IPS-18c (cell line): ENCODE data around the gene SEC61B.

ENCODE experiments used
- H3K4me3 ChIP-seq: 2 replicates; pipeline ENCODE4 v1.7.0; 2013; ENCODE audit warnings: low read depth, mild to moderate bottlenecking, low read length, moderate library complexity; ENCODE audit not compliant: insufficient read depth
- H3K9me3 ChIP-seq: one replicate; pipeline ENCODE4 v1.6.1; 2013; ENCODE audit warnings: mild to moderate bottlenecking, low read length, moderate library complexity; ENCODE audit not compliant: control insufficient read depth, insufficient read depth

SEC61B gene

DNA sequence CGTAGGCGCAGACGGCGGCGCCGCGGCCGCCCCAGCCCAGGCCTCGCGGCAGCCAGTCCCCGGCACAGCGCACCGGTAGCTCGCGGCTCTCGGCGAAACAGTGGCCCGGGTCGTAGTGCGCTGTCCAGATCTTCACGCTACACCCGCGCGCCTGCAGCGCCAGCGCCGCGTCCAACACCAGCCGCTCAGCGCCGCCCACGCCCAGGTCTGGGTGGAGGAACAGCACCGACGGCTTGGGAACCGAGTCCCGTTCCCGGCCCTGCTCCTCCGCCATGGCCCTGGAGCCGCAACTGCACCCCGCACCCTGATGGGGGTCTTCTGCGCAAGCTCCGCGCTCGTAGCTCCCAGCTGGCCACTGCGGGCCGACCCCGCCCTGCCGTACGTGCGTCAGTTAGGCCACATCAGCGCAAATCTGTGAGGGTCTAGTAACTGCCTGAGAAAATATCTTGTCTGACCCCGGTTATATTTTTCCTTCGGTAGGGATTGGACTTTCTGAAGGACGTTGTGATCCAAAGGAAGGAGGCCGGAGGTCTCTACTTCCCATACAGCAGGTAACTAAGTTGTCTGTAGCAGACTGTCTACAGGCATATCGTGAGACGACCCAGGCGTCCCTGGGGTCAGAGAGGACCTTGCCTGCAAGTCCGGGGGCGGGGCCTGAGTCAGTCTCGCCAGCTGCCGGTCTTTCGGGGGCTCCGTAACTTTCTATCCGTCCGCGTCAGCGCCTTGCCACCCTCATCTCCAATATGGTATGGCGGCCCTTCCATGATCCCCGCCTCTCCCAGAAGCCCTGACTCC, at the start of gene SEC61B, which contains the start of gene ALG2:
TSS of gene SEC61B (plus strand) at position 662 of the 795 bp plus-strand sequence. CDS start at position 744, 82 bp downstream.
TSS of gene ALG2 (minus strand) at position 322 of the 795 bp plus-strand sequence. CDS start at position 274, 48 bp downstream.
- Histone ChIP-seq H3K9me3 (no peaks in the 10 kb centered on the region), H3K4me3 (peak within 1 kb of the TSS; percentile 93)

- H3K4me3 ChIP-seq: no peak overlapping the region
- H3K9me3 ChIP-seq: no peaks in the 10 kb centered on the region
Measured at GRCh38 chr9:99173570-99174504, 48.2 kb upstream of the SEC61B start.

- Histone ChIP-seq H3K4me3 (no peak overlapping the region), H3K9me3 (no peaks in the 10 kb centered on the region)
Measured at GRCh38 chr9:99176527-99177013, 45.5 kb upstream of the SEC61B start.

- H3K9me3 ChIP-seq: no peaks in the 10 kb centered on the region
Measured at GRCh38 chr9:99177576-99178366, 44.3 kb upstream of the SEC61B start.

DNA sequence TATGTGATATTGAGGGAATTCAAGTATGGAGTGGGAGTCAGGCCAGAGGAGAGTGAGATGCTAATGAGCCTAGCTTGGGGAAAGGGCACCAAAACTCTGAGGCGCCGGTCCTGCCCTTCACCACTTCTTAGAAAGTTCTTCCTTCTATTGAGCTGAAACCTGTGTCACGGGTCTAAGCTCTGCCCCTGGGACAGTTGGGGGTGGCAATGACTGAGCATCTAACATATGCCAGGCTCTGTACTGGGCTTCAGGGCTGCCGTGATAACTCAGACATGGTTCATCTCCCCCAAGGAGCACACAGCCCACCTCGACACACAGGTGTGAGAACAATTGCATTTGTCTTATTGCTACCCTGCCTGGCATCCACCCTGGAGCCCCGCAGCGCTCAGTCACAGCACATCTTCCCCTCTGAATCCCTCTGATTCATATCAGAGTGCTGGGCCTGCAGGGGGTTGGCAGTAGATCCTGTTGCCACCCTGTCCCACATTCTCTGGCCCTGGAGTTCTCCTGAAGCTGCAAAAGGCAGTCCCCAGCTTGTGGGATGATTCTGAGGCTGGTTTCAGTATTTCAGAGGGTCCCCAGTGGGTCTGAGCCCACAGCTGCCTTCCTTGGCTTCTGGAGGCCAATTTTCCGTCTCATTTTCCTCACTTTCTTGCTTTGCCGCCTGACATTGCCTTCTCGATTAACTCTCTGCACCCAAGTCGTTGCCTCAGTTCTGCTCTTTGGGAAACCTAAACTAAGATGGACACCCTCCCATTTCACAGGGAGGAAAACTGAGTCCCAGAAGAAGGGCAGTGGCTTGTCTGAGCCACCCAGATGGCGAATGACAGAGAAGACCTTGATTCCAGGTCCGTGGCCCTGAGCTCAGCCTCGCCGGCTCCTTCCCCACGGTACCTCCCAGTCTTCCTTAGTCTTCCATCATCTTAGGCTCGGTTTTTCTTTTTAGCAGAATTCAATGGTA, 42.9 kb upstream of the SEC61B start:
- H3K9me3 ChIP-seq: no peaks in the 10 kb centered on the region
- H3K4me3 ChIP-seq: no peak overlapping the region

More at GRCh38 chr9:99177576-99178366, 44.3 kb upstream of the SEC61B start:
- no peak overlapping the region for H3K4me3 ChIP-seq

- H3K9me3 ChIP-seq: no peaks in the 10 kb centered on the region
- no peak overlapping the region for H3K4me3 ChIP-seq
Measured at GRCh38 chr9:99180199-99180598, 41.9 kb upstream of the SEC61B start.

- H3K4me3 ChIP-seq: no peak overlapping the region
- H3K9me3 ChIP-seq: no peaks in the 10 kb centered on the region
Measured at GRCh38 chr9:99180662-99181061, 41.4 kb upstream of the SEC61B start.

- H3K4me3 ChIP-seq: no peak overlapping the region
- H3K9me3 ChIP-seq: no peaks in the 10 kb centered on the region
Measured at GRCh38 chr9:99181206-99181605, 40.9 kb upstream of the SEC61B start.

- Histone ChIP-seq H3K9me3 (no peaks in the 10 kb centered on the region), H3K4me3 (no peak overlapping the region)
Measured at GRCh38 chr9:99181621-99182020, 40.5 kb upstream of the SEC61B start.

GRCh38 chr9:99182356-99182755, 39.7 kb upstream of the SEC61B start:
- Histone ChIP-seq H3K4me3 (no peak overlapping the region), H3K9me3 (no peaks in the 10 kb centered on the region)

DNA sequence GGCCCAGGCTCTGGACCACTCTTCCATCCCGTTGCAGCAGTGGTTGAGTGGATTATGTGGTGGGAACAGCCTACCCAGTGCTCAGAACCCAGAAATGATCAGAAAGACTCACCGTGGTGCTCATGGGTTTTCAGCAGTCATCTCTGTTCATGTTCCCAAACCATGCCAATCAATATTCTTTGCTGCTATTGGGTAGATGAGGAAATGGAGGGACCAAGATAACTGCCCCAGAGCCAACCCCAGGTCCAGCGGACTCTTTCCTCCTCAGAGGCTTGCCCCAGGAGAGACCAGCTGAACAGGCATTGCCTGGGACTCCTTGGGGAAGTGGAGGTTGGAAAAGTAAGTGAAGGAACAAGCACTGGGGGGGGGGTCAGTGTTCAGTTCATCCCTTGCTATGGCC, 38.5 kb upstream of the SEC61B start:
- Histone ChIP-seq H3K9me3 (no peaks in the 10 kb centered on the region), H3K4me3 (no peak overlapping the region)

DNA sequence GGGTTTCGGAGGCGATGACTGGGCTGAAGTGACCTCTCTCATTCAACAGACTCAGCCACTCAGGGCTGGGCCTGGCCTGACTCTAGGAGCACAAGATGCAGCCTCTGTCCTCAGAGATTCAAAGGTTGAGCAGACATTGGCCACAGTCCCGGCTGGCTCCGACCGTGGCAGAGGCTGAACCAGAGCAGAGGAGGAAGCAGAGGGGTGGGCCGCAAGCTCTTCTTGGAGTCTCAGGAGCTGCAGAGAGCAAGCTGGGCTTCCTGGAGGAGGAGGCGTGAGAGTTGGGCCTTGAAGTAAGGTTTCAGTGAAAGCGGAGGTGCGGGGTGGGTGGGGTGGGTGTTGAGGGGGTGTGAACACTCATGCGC, 38.0 kb upstream of the SEC61B start:
- no peak overlapping the region for H3K4me3 ChIP-seq
- no peaks in the 10 kb centered on the region for H3K9me3 ChIP-seq

DNA sequence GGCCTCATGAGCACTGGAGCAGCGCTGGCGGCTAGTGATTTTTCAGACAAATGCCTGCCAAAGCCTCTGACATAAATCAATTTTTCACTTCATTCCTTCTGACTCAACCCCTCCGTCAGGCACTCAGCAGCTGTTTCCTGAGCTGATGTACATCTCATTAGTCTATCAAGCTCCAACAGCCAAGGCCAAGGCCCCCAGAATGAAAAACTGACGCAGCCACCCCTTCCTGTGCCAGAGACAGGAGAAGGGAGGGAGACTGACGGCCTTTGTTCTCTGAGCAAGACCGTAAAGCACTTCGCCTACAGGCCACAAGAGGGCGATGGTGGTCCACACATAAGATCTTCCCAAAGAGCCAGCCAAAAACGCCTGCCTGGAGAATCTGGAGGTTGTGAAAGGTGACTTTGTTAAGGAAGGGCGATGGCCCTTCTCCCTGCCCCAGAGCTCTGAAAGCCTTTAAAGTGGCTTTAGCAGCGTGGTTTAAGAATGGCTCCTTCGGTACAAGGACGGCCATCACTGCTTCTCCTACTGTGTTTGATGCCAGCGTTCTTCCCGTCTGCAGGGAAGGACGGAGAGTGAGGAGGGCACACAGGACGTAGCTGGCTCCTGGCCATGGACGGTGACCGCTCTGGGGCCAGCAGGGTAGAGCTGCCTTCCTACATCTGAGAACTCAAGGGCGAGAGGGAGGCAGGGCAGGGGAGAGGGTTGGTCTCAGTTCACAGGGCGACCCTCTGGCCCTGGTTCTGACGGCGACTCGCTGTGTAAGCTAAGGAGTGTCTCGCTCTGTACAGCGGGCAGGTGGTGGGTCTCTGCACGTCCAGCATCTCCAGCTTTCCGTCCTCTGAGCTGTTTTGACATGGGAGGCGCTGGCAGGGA, 37.4 kb upstream of the SEC61B start:
- Histone ChIP-seq H3K9me3 (no peaks in the 10 kb centered on the region), H3K4me3 (no peak overlapping the region)

DNA sequence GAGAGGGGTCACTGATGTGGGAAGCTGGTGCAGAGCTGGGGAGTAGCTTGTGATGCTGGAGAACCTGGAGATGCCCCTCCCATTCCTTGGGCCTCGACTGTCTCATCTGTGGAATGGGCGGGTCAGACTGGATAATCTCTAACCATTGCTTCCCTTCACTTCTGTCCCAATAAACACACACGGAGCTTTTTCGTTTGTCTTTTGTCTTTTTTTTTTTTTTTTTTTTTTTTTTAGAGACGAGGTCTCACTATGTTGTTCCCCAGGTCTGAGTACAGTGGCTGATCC, 36.8 kb upstream of the SEC61B start:
- H3K9me3 ChIP-seq: no peaks in the 10 kb centered on the region
- no peak overlapping the region for H3K4me3 ChIP-seq

GRCh38 chr9:99185934-99186333, 36.1 kb upstream of the SEC61B start:
- no peaks in the 10 kb centered on the region for H3K9me3 ChIP-seq

More at GRCh38 chr9:99185934-99186333, 36.1 kb upstream of the SEC61B start:
- H3K4me3 ChIP-seq: no peak overlapping the region
